Heart left ventricle (tissue), 16 donors: ENCODE data around the gene IQSEC1. TPM values are rescaled to one million over a fixed set of nuclear protein-coding genes. Genes with fewer than 3 reads are reported as not detected.

ENCODE experiments used
- ATAC-seq, 4 donors: fragments of 200-7000 bp; cut with Tn5 transposase; one replicate each; pipeline ENCODE4 v1.9.1; 2020 to 2022; ENCODE audit warnings: moderate library complexity in 4 of 4, mild to moderate bottlenecking in 3 of 4, moderate number of reproducible peaks in 1 of 4
- DNase-seq, 5 donors: peaks; one replicate each; pipeline ENCODE4 v3.0.0-alpha.2; 2020
- H3K27ac ChIP-seq, 12 donors: fragments of 200-600 bp; sonication (generic) in 4 of 12; one replicate each; pipeline versions ENCODE4 v1.5.0 to v1.8.0; 2016 to 2022; ENCODE audit warnings: mild to moderate bottlenecking in 2 of 12
- H3K27me3 ChIP-seq, 9 donors: fragments of 200-600 bp; sonication (generic) in 2 of 9; one replicate each; pipeline versions ENCODE4 v1.5.1 to v1.8.0; 2016 to 2022; ENCODE audit warnings: mild to moderate bottlenecking in 3 of 9
- H3K36me3 ChIP-seq, 9 donors: fragments of 200-600 bp; sonication (generic) in 2 of 9; one replicate each; pipeline versions ENCODE4 v1.5.0 to v1.8.0; 2018 to 2022; ENCODE audit warnings: mild to moderate bottlenecking in 2 of 9
- H3K4me1 ChIP-seq, 12 donors: fragments of 200-600 bp; sonication (generic) in 4 of 12; one replicate each; pipeline versions ENCODE4 v1.5.0 to v1.8.0; 2016 to 2022; ENCODE audit warnings: mild to moderate bottlenecking in 3 of 12
- H3K4me3 ChIP-seq, 12 donors: fragments of 200-600 bp; sonication (generic) in 4 of 12; one replicate each; pipeline versions ENCODE4 v1.5.0 to v1.8.0; 2017 to 2022; ENCODE audit warnings: mild to moderate bottlenecking in 9 of 12, moderate library complexity in 4 of 12
- H3K9me3 ChIP-seq, 12 donors: fragments of 200-600 bp; sonication (generic) in 4 of 12; one replicate each; pipeline versions ENCODE4 v1.5.0 to v1.8.0; 2016 to 2022; ENCODE audit warnings: mild to moderate bottlenecking in 1 of 12
- CTCF ChIP-seq, 12 donors: fragments of 200-600 bp; sonication (generic) in 4 of 12; IDR thresholded peaks; one replicate each; pipeline versions ENCODE4 v1.5.0 to v1.8.0; 2018 to 2022; ENCODE audit warnings: antibody characterized with exemption in 12 of 12, mild to moderate bottlenecking in 5 of 12
- POLR2A ChIP-seq, 2 donors: fragments of 450-650 bp; IDR thresholded peaks; one replicate each; pipeline ENCODE4 v1.6.1; 2017; ENCODE audit warnings: antibody characterized with exemption in 2 of 2, mild to moderate bottlenecking in 2 of 2, moderate library complexity in 2 of 2
- WGBS, 4 donors: extraction: QIAGEN DNeasy Blood & Tissue Kit in 2 of 4; methylation state at CpG; one replicate each; pipeline versions ENCODE4 v1.1.5 to v1.1.7; 2013 to 2018; 5-methylcytosine and 5-hydroxymethylcytosine counted together
- intact Hi-C, 10 donors: fragments of 100-400 bp; cut with DNase I; formaldehyde crosslinking; loops; one replicate each; pipeline versions ENCODE4 v1.11.1 to v1.14.2; 2022
- polyA plus RNA-seq, 2 donors: library from polyadenylated mRNA; stranded (reverse); fragments of 200-250 nt; gene quantifications; one replicate each; pipeline ENCODE4 v1.2.3, GENCODE V29; 2013
- total RNA-seq, 9 donors: library from RNA; depleted of rRNA in 2 of 9; stranded (reverse); fragments of >200 nt in 2 of 9; fragmentation: NEBNext Ultra II Directional in 3 of 9; extraction: Animal tissue kit (Norgen Biotek cat#: 25700) in 3 of 9; gene quantifications; one replicate each; pipeline versions ENCODE4 v1.1.0 to v1.2.4, GENCODE V29; 2016 to 2023
- donor health status: ischemic (EF 13 %, LVEDD 7.1; RV severe dilation, severe dysfunction).
- donor health status: healthy with polysubstance abuse.
- donor health status: DM: no; HTN: yes; CAD: no.
- donor health status: DM: no; HTN: no; CAD: no.
- donor health status: ischemic (EF 25% LVEDD 6.9; RV normal size, moderate dysfunction).
- donor health status: ischemic (EF 25% LVEDD 5.7; RV mildly dilated, moderate dysfunction).
- donor health status: healthy.
- donor health status: DM: yes; HTN: yes; CAD: no.
- donor health status: ischemic (EF 35%, LVEDD 5.7; RV mildly dilated, moderate dysfunction).
- donor health status: nonischemic (EF 11% LVEDD 7.7; RV severe dilation, severe dysfunction).
- donor health status: DM: yes; HTN: yes; CAD: no.
- donor health status: PGD.
- donor health status: ischemic (EF 29% LVEDD 5.4; RV normal size, mild dysfunction).
- donor health status: nonischemic (EF 23%, LVEDD 6.1; RV moderate dilation, normal function).

Gene IQSEC1
- total and polyA plus RNA-seq, 11 donors, result 28.8 to 79.1 (median 62.2) TPM

DNA sequence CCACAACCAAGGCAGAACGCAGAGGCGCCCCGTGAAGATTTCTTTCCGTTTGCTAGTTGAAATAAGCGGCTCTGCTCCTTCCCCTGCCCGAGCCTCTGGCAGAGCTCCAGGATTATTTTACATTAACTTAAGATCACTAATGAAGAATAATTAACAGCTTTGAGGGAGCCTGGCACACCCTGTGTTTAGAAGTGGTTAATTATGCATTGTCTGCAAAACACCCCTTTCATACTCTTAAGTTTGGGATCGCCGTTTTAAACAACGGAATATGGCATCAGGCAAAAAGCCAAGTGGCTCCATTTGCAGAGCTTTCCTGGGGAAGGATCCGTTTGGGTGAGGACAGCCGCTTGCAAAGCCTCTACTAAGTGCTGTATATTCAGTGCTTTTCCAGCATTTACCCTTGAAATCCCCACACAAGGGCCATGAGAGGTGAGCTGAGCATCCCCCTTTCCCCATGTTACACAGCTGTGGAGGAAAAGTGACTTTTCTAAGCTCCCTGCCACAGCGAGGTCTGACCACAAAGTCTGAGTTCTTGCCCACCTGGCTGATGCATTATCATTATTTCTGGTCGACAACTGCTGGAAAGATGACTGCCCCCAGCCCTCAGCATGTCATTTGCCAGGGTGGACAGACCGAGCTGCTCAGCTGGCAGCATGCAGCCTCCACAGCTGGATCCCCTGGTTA, 33.9 kb downstream of the IQSEC1 start:
- H3K4me3 ChIP-seq, result peak overlapping the region in 2 of 12 donors; percentile 16 to 21
- TF ChIP-seq POLR2A (IDR thresholded peaks at IDR 0.05) (no peak), CTCF (IDR thresholded peaks at IDR 0.05) (no peak)
- no peak overlapping the region for H3K27ac ChIP-seq
- no peaks in the 10 kb centered on the region for H3K36me3 ChIP-seq
- H3K27me3 ChIP-seq, result no peaks in the 10 kb centered on the region
- DNase-seq, result no peak
- ATAC-seq, result no peak
- WGBS, 4 donors, result 52 to 65% (median 61%) methylated on average over 13 to 14 of the region's 14 CpGs
- no peaks in the 10 kb centered on the region for H3K9me3 ChIP-seq
- H3K4me1 ChIP-seq, result peaks cover 0 to 7% (median 0%) of the 10 kb centered on the region in 12 donors
- intact Hi-C loops, result no loop called here

- Histone ChIP-seq H3K4me3 (no peak overlapping the region), H3K36me3 (no peaks in the 10 kb centered on the region), H3K9me3 (no peaks in the 10 kb centered on the region), H3K27ac (no peak overlapping the region), H3K4me1 (peaks cover 0 to 7% (median 0%) of the 10 kb centered on the region in 12 donors), H3K27me3 (no peaks in the 10 kb centered on the region)
- intact Hi-C loops, result no loop called here
- TF ChIP-seq POLR2A (IDR thresholded peaks at IDR 0.05) (no peak), CTCF (IDR thresholded peaks at IDR 0.05) (no peak)
- ATAC-seq (no peak), DNase-seq (no peak)
- WGBS, 4 donors, result 78 to 91% (median 90%) methylated on average over 8 of the region's 8 CpGs
Measured at GRCh38 chr3:13037458-13038117, 35.6 kb downstream of the IQSEC1 start.

DNA sequence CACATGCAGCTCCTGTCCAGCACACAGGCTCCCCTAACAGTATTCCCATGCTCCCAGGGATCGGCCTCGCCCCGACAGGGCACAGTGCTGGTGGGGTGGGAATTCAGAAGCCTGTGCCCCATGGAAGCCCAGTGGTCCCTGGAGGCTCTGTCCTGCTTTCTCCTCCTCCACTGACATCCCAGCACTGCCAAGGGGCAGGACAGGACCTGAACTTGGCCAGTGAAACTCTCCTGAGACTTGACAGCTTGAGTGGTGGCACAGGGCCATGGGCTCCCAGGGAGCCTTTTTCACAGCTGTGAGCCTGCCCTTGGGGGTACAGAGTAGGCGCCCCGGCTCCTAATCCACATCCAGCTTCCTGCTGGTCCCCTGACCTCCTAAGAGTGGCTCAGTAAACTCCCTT, 38.4 kb downstream of the IQSEC1 start:
- no peaks in the 10 kb centered on the region for H3K9me3 ChIP-seq
- TF ChIP-seq POLR2A (IDR thresholded peaks at IDR 0.05) (no peak), CTCF (IDR thresholded peaks at IDR 0.05) (no peak)
- ATAC-seq (peak in 2 of 4 donors; percentile 21 to 27), DNase-seq (peak in 1 of 5 donors; percentile 33)
- H3K36me3 ChIP-seq, result no peaks in the 10 kb centered on the region
- whole genome bisulfite sequencing, 4 donors, result 85 to 100% (median 90%) methylated on average over 5 of the region's 5 CpGs
- H3K4me3 ChIP-seq, result no peak overlapping the region
- no peaks in the 10 kb centered on the region for H3K27me3 ChIP-seq
- no peaks in the 10 kb centered on the region for H3K4me1 ChIP-seq
- no peak overlapping the region for H3K27ac ChIP-seq
- intact Hi-C loops, result no loop called here

DNA sequence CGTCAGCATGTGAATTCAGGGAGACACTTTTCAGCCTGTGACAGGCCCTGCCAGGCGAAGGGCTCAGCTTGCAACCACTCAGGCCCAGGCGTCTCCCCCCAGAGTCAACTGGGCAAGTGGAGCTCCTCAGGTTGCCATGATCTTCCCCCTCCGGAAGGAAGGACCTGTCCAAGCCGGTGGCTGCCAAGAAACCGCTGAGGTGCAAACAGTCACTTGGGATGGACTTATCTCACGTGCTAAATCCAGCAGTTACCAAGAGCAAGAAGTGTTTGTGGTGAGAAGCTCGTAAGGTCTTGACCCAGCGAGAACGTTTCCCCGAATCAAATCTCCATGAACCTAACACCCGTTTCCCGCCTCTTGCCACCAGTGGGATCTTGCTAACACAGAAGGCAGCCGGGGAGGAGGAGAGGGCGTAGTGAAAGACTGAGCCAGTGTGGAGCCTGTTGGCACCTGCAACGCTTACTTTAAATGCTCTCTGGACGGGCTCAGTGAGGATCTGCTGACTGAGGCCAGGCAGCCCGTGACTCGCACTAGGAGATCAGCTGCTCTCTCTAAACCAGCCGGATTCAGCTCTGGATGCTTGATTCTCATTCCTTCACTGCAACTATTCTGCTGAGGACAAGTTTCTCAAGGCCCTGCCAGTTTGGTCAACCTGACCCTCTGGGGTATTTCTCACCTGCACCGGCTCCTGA, 39.0 kb downstream of the IQSEC1 start:
- 91 to 94% (median 92%) methylated on average over 16 to 21 of the region's 21 CpGs for WGBS, 4 donors
- H3K4me3 ChIP-seq, result no peak overlapping the region
- DNase-seq (no peak), ATAC-seq (peak in 2 of 4 donors; percentile 24 to 49)
- intact Hi-C loops, result no loop called here
- no peaks in the 10 kb centered on the region for H3K4me1 ChIP-seq
- no peaks in the 10 kb centered on the region for H3K27me3 ChIP-seq
- H3K27ac ChIP-seq, result no peak overlapping the region
- TF ChIP-seq CTCF (IDR thresholded peaks at IDR 0.05), result no peak
- TF ChIP-seq POLR2A (IDR thresholded peaks at IDR 0.05), result no peak
- H3K9me3 ChIP-seq, result no peaks in the 10 kb centered on the region
- H3K36me3 ChIP-seq, result no peaks in the 10 kb centered on the region
